AG04450 (cell line): ENCODE data around the gene MLANA. TPM values are rescaled to one million over a fixed set of nuclear protein-coding genes. Genes with fewer than 3 reads are reported as not detected.

Source experiments
- polyA plus RNA-seq: library from polyadenylated mRNA; depleted of rRNA; stranded (reverse); fragments of >200 nt; gene quantifications from 2 replicates; pipeline ENCODE4 v1.2.3, GENCODE V29; 2011; rRNA removed

Gene MLANA
- polyA plus RNA-seq, 1 experiment = not detected

Other genes starting within 250 kb of the MLANA start
- 5.5 and 6.1 TPM in 2 replicates for gene ERMP1, start 57.8 kb upstream of the MLANA start, polyA plus RNA-seq
- gene RANBP6, start 124.7 kb downstream of the MLANA start, polyA plus RNA-seq = 13.3 and 18.9 TPM in 2 replicates